Stimulated activated CD8-positive, alpha-beta memory T cell treated with anti-CD3 and anti-CD28 coated beads, Interleukin-7, amount 100 ng/mL, for 48 hours (primary cell): Measurements from ENCODE around the gene CDK12.
"Not testable (repeated sequence)": the region's sequence is repeated elsewhere in the genome, so short reads cannot be mapped to it uniquely, and the experiment has no call there.

Experiments
- DNase-seq, 2 donors: peaks; one replicate each; pipeline ENCODE4 v3.0.0-alpha.2; 2020; ENCODE audit warnings: low read depth in 1 of 2; ENCODE audit errors: extremely low read depth in 1 of 2

The CDK12 gene

DNA sequence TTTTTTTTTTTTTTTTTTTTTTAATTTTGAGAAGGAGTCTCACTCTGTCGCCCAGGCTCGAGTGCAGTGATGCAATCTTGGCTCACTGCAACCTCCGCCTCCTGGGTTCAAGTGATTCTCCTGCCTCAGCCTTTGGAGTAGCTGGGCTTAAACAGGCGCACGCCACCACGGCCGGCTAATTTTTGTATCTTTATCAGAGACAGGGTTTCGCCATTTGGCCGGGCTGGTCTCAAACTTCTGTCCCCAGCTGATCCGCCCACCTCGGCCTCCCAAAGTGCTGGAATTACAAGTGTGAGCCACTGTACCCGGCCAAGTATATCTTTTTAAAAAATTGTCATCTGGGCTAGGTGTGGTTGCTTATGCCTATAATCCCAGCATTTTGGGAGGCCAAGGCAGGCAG lies 35.6 kb downstream of the CDK12 start:
- DNase-seq: not testable (repeated sequence)

DNA sequence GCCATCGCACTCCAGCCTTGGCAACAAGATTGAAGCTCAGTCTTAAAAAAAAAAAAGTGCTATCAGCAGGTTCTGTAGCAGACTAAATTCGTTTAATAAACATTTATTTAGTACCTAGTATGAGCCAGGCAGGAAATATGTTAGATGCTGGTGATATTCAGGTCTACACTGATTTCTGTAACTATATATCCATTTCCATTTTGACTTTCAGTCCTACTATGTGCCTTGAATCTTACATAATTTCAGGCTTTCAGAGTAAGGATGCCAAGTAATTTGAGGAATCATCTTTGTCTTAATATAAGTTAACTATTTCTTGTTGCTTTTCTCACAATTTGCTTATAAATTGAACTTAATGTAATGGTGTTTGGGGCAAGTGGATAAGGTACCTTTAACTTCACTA lies 46.2 kb downstream of the CDK12 start:
- DNase-seq: no peak

DNA sequence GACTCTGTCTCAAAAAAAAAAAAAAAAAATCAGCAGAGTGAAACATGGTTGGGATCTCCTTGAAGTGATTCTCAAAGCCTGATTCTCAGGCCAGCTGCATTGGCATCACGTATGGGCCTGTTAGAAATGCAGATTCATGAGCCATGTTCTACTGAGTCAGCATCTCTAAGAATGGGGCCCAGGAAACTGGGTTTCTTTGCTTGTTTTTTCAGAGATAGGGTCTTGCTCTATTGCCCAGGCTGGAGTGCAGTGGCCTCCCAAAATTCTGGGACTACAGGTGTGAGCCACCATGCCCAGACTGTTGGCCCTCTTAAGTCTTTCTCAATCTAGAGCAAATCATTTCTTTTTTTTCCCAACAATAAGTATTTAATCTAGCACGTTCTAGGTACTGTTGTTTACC lies 47.7 kb downstream of the CDK12 start:
- DNase-seq: no peak

DNA sequence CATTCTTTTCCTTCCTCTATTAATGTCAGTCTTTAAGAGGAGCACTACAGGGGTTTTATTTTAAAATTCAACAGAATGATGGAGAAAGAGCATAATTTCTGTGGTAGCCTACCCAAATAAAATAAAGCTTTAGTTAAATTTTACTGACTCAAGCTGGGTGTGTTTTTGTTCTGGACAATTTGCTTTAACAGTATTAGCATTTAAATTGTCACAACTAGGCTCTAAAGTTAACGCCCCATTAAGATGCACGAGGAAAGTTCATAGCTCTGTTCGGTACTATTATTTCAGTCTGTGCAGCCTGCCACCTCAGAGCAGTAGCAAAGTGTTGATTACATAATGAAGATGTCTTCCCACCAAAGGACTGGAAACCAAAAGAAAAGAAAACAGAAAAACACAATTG lies 52.0 kb downstream of the CDK12 start:
- no peak for DNase-seq

DNA sequence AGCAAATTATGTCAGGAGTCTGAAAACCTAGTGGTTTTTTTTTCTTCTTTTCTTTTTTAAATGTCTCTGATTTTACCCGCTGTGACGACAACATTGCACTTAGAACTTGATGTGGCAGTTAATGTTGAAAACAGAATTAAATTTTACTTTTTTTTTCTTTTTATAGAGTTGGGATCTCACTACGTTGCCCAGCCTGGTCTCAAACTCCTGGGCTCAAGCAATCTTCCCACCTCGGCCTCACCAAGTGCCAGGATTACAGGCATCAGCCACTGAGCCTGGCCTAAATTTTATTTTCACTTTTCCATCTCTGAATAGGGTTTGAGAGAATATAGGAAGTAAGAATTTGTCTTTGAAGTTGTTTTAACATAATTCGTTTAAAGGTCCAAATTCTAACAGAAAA lies 52.6 kb downstream of the CDK12 start:
- DNase-seq: no peak

DNA sequence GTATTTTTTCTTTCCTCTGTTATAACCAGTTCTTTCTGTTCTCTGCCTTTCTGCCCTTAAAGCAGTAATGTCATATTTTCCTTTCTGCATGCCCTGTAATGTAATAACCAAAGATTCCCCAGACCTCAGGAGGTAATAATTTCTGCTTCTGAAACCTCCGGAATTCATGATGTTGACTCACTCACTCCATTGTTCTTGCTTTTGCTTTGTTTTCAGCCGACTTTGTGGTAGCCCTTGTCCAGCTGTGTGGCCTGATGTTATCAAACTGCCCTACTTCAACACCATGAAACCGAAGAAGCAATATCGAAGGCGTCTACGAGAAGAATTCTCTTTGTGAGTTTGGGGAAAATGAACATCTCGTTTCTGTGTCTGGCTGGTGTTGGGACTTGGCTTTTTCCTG lies 55.9 kb downstream of the CDK12 start:
- DNase-seq: no peak

DNA sequence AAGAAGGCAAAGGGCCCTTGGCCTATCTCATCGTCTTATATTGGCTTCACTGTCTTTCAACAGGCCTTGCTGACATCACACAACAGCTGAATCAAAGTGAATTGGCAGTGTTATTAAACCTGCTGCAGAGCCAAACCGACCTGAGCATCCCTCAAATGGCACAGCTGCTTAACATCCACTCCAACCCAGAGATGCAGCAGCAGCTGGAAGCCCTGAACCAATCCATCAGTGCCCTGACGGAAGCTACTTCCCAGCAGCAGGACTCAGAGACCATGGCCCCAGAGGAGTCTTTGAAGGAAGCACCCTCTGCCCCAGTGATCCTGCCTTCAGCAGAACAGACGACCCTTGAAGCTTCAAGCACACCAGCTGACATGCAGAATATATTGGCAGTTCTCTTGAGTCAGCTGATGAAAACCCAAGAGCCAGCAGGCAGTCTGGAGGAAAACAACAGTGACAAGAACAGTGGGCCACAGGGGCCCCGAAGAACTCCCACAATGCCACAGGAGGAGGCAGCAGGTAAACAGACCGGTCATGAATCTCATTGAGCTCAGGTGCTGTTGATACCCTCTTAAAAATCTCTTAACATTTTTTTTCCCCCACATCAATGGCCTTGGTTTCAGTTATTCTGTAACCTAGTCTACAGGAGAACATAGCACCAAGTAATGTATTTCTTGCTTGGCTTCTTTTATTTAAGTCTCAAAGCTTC lies 64.7 kb downstream of the CDK12 start:
- DNase-seq: no peak

DNA sequence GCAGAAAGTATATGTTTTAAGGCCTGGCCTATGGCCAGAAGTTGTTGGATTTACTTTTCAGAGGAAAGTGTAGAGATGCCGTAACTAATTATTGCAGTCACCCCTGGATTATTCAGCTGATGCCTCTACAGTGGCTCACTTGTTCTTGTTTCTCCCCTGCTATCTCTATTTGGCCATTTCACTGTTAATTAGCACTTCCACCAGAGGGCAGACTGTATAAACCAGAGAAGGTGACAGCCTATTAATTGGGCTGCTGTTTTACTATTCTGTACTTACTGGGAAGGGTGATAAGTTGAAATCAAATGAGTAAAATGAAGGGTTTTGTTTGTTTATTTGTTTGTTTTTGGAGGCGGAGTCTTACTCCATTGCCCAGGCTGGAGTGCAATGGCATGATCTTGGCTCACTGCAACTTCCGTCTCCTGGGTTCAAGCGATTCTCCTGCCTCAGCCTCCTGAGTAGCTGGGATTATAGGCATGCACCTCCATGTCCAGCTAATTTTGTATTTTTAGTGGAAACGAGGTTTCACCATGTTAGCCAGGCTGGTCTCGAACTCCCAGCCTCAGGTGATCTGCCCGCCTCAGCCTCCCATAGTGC lies 66.0 kb downstream of the CDK12 start:
- DNase-seq: no peak

DNA sequence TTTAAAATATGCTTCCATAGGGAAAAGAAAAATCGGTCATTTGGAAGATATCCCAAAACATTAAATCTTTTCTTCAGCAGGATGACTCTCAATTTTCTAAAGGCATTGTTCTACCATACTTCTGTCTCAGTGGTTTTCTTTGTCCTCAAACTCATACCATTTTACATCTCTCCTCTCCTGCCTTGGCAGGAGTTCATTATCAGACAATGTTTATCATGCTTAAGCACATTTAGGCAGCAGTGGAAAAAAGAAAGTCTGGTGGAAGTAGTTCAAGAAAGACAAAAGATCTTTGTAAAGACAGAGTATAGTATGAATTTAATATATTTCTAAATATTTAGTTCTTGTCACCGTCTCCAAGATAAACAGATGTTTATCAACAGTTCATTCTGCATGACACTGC lies 68.2 kb downstream of the CDK12 start:
- DNase-seq: no peak

DNA sequence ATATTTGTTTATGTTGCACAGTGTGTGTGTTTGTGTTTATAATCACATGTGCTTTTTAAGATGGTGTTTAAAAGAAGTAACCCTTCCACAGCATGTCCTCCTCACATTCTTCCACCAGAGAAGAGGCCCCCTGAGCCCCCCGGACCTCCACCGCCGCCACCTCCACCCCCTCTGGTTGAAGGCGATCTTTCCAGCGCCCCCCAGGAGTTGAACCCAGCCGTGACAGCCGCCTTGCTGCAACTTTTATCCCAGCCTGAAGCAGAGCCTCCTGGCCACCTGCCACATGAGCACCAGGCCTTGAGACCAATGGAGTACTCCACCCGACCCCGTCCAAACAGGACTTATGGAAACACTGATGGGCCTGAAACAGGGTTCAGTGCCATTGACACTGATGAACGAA lies 69.2 kb downstream of the CDK12 start:
- no peak for DNase-seq

DNA sequence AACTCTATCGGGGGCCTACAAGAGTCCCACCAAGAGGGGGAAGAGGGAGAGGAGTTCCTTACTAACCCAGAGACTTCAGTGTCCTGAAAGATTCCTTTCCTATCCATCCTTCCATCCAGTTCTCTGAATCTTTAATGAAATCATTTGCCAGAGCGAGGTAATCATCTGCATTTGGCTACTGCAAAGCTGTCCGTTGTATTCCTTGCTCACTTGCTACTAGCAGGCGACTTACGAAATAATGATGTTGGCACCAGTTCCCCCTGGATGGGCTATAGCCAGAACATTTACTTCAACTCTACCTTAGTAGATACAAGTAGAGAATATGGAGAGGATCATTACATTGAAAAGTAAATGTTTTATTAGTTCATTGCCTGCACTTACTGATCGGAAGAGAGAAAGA lies 70.0 kb downstream of the CDK12 start:
- DNase-seq: no peak

DNA sequence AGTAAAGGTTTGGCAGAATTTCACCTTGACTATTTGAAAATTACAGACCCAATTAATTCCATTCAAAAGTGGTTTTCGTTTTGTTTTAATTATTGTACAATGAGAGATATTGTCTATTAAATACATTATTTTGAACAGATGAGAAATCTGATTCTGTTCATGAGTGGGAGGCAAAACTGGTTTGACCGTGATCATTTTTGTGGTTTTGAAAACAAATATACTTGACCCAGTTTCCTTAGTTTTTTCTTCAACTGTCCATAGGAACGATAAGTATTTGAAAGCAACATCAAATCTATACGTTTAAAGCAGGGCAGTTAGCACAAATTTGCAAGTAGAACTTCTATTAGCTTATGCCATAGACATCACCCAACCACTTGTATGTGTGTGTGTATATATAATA lies 72.6 kb downstream of the CDK12 start:
- no peak for DNase-seq

DNA sequence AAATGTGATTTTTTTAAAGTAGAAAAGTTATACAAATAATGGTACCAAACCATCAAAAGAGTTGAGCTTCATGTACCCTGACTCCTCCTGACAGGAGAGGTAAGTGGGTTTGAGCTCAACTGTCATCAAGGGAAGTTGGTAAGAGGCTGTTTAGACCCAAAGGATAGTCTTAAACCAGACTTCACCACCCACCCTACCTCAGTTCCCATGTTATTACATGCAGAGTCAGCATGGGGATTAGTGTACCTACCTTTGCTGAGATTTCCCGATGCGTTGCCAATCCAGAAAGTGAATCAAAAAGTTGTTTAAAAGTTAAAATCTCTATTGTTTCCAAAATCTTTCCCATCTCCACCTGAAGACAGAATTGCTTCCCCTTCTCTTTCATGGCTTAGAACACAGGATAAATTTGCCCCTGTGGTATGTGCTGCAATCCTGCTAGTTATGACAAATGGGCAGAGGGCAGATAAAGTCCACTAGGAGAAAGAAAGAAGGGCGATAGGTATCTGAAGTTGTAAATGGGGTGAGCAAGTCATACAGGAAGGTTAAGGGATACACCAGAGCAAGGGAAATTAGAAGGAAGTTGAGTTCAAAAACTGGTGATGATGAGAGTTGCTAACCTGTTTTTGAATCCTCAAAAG lies 73.6 kb downstream of the CDK12 start:
- DNase-seq: no peak

DNA sequence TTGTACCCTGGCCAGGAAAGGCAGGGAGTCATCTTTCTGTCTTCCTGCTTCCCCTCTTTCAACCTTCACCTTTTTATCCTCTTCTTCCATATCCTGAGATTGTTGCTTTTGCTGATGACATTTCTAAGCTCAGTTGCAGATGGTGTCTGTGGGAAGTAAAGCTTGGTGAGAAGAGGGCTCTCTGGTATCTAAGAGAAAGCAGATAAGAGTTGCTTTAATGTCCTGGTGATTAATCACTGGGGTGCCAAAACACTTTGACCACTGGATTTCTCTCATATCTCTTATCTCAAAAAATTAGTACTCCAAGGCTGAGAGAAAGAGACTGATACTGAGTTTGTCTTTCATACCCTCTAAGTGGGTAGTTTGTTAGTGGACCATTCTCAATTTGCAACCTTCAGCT lies 75.2 kb downstream of the CDK12 start:
- no peak for DNase-seq

DNA sequence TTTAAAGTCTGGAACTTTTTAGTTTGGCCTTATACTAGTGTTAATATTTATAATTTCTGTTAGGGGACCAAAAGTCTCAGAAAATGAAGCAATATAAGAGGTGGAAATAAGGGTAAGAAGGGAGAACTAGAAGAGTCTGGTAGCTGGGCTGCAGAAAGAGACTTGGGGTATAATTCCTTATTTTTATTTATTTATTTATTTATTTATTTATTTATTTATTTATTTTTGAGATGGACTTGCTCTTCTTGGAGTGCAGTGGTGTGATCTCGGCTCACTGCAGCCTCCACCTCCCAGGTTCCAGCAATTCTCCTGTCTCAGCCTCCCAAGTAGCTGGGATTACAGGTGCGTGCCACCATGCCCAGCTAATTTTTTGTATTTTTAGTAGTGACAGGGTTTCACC lies 76.1 kb downstream of the CDK12 start:
- DNase-seq: not testable (repeated sequence)

DNA sequence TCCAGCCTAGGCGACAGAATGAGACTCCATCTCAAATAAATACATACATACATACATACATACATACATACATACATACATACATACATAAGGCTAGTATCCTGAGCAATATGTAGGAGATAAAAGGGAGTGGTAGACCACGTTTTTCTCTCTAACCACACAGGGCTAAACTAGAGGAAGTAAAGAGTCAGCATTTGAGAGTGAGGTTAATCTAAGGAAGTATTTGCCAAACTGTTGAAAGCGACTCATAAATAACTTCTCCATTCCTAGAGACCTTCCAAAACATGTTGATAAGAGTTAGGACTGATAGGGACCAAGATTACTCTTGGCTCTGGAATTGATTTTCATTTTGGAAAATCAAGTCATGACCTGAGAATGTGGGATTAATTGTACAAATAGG lies 77.6 kb downstream of the CDK12 start:
- DNase-seq: no peak

DNA sequence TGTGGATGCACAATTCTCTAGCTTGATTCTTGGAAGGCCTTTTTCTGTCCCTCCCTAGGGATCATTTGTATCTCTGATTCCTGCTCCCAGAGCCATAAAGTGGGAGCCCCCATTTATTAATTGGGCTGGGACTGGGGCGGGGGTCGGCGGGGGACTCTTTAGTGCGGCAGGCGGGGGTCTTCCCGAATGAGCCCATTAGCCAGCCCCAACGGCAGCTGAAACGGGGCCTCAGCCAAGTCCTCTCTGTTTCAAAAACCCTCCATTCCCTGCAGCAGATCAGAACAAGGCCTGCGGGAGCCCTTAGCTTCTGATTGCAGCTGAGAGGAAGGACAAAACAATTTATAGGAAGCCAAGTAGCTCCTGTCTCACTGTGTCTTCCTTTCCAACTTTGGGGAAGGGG lies 79.3 kb downstream of the CDK12 start:
- DNase-seq: no peak

DNA sequence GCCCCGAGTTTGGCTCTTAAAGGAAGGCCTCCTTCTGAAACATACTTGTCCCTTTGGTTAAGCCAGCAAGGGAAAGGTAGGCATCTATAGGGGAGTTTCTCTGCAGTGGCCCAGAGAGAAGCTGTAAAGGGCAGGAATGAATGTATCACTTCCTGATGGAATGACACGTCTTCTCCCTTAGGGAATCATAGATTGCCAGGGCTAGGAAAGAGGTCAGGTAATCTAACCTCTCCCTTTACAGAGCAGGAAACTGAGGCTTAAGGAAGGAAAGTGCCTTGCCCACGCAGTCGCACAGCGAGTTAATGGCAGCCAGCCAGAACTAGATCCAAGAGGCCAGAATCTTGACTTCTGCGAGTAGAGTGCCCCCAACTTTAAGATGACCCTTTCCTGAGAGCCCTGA lies 80.4 kb downstream of the CDK12 start:
- DNase-seq: no peak

DNA sequence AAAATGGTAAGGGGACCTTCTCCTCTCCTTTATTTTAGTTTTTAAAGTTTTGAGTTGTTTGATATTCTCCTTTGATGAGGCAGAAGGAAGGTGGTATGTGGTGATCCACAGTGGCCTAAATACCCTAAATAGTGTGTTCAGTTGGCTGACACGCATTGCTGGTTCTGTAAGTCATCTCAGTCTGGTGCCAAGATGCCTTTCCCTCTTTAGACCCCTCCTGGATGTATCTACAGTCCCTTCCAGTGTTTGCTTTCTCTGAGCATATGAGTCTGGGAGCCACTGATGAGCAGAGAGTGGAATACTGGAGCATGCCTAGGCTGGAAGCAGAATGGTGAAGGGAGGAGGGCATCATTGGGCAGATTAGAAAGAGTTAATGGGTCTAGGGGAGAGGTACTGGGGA lies 81.9 kb downstream of the CDK12 start:
- DNase-seq: no peak

DNA sequence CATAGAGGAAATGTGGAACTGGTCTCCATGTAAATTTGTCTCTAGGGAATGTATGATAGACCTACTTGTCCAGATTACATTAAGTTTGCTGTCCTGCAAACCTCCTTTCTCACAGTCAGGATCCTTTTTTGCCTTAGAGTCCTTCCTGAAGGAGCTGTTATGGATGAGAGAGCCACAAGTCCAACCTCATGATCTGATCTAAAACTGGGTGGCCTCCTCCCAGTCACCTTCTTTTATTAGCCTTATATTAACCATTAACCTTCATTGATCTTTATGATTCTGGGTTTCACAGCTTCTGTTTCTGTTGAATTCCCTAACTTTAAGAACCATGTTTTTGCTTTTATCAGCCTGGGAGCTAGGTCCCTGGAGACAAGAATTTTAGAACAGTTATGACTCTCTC lies 82.4 kb downstream of the CDK12 start:
- no peak for DNase-seq

DNA sequence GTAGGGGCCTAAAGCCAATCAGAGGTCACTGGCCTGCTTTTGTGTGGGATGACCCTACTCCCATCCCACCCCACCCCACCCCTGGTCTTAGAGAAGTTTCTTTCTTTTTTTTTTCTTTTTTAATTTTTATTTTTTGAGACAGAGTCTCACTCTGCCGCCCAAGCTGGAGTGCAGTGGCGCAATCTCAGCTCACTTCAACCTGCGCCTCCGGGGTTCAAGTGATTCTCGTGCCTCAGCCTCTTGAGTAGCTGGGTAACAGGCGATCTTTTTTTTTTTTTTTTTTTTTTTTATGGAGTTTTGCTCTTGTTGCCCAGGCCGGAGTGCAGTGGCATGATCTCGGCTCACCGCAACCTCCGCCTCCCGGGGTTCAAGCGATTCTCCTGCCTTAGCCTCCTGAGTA lies 83.1 kb downstream of the CDK12 start:
- not testable (repeated sequence) for DNase-seq

DNA sequence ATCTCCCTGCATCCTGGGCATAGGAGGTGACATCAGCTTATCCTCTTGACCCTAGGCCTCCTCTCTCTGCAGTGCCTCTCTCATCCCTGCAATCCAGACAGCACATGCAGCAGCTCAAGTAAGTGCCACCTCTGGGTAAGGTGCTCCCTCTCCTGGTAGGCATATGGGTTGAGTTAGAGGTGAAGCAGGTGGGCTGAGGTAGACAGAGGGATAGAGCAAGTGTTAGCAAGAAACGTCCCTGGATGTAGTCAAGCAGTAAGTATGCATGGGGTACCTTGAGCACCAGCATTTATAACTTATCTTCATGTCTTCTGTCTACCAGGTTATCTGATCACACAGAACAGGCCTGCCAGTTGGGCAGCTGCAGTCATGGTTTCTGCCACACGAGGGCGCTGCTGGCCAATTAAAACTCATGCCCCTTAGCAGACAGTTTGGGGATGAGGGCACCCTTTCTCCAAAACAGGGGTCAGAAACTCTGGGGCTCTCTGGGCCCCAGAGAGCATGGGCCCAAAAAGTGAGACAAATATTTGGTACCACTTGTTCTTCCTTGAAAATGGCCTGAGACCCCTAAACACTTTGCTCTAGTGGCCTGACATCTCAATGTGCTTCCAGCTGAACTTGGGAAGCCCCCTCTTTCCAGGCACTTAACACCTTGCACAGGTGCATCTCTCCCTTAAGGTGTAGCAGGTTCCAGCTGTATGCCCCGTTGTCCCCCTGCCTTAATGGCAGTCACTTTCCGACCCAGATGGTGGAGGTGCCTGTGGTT lies 86.6 kb downstream of the CDK12 start:
- DNase-seq: peak; percentile 40
